Fibroblast of gingiva (primary cell): ENCODE results near the gene C1QTNF1.

ENCODE experiments used
- DNase-seq: peaks from one replicate; pipeline ENCODE4 v3.0.0-alpha.2; 2011; ENCODE audit warnings: low read depth

The C1QTNF1 gene

DNA sequence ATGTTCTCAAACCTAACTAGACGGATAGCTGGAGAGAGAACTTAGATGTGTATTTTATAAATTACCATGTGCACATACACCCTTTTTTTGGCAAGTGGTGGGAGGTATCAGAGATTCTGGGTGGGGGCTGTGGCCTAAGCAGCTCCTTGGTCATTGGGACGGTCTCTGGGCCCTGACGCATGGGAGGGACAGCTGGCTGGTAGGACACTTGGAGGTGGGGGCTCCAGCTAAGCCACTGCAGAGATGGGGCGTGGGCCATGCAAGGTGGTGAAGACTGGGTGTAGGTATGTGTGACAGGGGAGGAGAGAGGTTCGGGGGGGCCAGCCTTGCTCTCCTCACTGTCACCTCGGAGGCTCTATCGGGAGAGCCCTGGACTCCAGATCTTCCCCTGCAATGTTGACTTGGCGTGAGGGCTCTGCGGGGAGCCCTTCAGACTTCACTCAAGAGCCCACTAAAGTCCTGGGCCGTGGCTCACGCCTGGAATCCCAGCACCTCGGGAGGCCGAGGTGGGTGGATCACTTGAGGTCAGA is 17.1 kb downstream of the C1QTNF1 start:
- DNase-seq: no peak

- DNase-seq: no peak
Observed at GRCh38 chr17:79041723-79042420, 17.9 kb downstream of the C1QTNF1 start.

DNA sequence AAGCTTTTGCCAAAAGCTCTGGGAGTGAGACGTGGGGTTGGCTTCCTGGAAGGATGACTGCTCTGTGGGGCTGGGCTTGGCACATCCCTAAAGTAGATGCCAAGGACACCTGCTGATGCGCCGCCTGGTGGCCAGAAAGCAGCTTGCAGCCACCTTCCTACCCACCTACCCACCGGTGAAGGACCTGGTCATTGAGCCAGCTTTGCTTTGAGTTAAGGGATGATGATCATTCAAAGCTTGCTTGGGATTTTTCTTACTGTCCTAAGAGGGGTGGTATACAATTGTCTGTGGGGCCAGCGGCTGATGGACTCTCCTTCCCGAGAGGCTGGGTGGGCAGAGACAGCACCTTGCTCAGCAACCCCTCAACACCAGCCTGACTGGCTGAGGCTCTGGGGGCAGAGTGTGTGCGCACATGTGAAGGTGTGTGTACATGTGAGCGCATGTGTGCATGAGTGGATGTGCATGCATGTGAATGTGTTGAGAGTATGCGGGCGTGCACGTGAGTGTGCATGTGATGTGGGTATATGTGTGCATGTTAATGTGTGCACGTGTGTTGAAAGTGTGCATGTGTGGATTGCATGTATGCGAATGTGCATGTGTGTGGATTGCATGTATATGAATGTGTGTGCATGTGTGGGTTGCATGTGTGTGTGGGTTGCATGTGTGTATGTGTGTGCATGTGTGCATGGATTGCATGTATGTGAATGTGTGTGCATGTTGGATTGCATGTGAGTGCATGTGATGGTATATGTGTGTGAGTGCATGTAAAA is 18.6 kb downstream of the C1QTNF1 start:
- DNase-seq: peak; percentile 56

- DNase-seq: no peak
Observed at GRCh38 chr17:79043191-79043930, 19.4 kb downstream of the C1QTNF1 start.

DNA sequence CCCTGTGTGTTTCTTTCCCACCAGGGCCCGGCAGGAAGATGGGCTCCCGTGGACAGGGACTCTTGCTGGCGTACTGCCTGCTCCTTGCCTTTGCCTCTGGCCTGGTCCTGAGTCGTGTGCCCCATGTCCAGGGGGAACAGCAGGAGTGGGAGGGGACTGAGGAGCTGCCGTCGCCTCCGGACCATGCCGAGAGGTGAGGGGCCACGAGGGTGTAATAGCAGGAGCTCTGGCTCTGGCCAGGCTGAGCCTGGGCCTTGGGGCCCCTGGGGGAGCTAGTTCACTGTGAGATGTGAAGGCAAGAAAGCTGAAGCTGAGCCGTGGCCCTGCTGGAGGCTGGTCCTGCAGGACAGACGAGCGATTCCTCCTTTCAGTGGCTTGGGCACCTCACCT is 20.0 kb downstream of the C1QTNF1 start:
- no peak for DNase-seq

DNA sequence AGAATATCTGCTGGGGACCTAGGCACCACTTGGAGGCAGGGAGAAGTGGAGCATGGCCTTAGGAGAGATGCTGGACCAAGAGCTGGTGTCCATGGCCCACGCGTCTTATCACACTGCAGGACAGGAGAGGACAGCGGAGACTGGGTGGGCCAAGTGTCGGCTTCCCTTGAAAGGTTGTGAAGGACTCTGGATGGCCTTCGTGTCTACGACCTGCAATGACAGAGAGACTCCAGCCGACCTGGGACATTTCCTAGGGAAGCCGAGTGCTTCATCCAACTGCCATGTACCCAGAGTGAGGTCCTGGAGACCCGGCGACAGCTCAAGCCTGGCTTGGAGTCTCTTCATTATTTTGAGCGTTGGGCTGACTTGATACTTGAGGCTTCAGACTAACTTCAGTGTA is 20.5 kb downstream of the C1QTNF1 start:
- no peak for DNase-seq

DNA sequence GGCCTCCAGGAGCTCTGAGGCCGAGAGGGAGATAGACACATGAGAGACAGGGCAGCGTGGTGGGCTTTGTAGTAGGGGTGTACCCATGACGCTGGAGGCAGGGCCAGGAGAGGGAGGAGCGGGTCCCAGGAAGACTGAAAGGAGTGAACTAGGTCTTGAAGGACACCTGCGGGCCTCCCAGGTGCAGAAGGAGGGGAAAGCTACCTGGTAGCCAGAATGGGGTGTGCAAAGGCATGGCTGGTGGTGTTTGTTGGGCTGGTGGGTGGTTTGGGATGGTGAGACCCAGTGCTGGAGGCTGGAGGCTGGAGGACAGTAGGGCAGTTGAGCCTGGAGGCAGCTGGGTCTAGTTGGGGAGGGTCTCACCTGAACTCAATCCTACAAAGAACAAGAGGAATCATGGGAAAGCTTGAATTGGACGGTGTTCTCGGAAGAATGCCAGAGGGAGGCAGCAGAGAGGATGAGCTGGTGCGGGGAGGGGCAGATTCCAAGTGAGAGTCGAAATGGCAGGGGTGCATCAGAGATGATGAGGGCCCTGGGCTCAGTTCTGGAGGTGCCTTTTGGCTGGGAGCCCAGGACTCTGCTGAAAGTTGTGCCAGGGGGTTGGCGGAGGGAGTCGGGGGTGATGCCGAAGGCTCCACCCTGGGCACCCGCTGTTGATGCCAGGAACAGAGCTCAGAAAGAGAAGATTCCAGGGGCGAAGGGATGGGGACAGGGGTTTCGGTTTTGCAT is 21.2 kb downstream of the C1QTNF1 start:
- DNase-seq: no peak

GRCh38 chr17:79045842-79046196 is 21.9 kb downstream of the C1QTNF1 start:
- peak; percentile 64 for DNase-seq

GRCh38 chr17:79046197-79046915 is 22.4 kb downstream of the C1QTNF1 start:
- no peak for DNase-seq

- DNase-seq: peak; percentile 59
Observed at GRCh38 chr17:79046916-79047280, 22.9 kb downstream of the C1QTNF1 start.

- DNase-seq: no peak
Observed at GRCh38 chr17:79047291-79047920, 23.4 kb downstream of the C1QTNF1 start.

GRCh38 chr17:79047923-79048825 is 24.2 kb downstream of the C1QTNF1 start:
- DNase-seq: no peak

GRCh38 chr17:79048826-79049755 is 25.1 kb downstream of the C1QTNF1 start:
- DNase-seq: no peak

DNA sequence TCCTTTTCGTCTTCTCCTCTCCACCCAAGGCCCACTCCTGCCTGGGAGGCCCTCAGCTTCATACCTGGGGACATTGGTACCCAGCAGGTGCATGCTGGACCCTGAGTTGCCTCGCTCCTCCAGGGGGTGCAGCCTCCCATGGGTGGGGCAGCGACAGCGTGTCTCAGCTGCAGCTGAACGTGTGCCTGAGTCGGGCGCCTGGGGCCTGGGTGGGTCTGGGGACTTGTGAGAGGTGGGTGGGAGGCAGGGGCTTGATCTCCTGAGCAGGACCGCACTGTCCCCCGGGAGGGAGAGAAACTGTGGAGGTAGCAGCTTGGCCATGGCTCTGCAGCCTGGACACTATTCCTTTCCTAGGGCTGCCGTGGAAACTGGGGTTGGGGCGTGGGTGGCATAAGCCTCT is 25.9 kb downstream of the C1QTNF1 start:
- no peak for DNase-seq

- no peak for DNase-seq
Observed at GRCh38 chr17:79050551-79050950, 26.6 kb downstream of the C1QTNF1 start.

DNA sequence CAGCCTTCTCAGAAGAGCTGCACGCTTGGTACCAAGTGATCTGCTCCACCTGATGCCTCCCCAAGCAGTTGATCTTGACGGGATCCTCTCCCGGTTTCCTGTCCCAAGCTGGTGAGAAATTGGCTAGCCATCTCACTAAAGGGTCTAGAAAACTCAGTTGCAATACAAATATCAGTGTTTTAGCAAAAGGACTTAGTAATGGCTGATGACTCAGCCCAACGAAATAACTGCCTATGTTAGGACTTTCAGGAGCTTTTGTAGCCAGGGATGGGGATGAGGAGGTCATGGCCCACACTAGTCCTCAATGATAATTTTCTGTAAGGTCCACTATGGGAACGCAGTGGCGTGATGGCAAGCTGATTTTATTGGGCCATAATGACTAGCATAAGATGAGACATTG is 27.3 kb downstream of the C1QTNF1 start:
- no peak for DNase-seq

DNA sequence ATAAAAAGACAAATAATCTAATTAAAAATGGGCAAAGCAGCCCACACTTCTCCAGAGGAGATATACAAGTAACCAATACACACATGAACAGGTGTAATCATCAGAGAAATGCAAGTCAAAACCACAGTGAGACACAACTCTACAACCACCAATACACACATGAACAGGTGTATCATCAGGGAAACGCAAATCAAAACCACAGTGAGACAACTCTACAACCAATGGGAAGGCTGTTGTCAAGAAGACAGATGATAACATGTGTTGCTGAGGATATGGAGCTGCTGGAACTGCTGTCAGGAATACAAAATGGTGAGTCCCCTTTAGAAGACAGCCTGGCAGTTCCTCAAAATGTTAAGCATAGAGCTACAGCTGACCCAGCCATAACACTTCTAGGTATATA is 28.2 kb downstream of the C1QTNF1 start:
- DNase-seq: no peak

- peak; percentile 40 for DNase-seq
Observed at GRCh38 chr17:79053251-79053925, 29.4 kb downstream of the C1QTNF1 start.
